Thyroid gland (tissue), 4 donors: ENCODE results near the gene HYI. TPM values are rescaled to one million over a fixed set of nuclear protein-coding genes. Genes with fewer than 3 reads are reported as not detected.

ENCODE experiments used
- DNase-seq, 2 donors: peaks; one replicate each; pipeline ENCODE4 v3.0.0-alpha.2; 2019
- H3K27ac ChIP-seq, 3 donors: fragments of 200-600 bp; sonication (generic); 1 replicate in 2 of 3; 2 replicates in 1 of 3; pipeline ENCODE4 v1.5.1; 2016 to 2019; ENCODE audit warnings: mild to moderate bottlenecking in 1 of 3, moderate library complexity in 1 of 3
- H3K27me3 ChIP-seq: fragments of 200-600 bp; sonication (generic); one replicate; pipeline ENCODE4 v1.5.1; 2019
- H3K36me3 ChIP-seq, 2 donors: fragments of 200-600 bp; sonication (generic); one replicate each; pipeline ENCODE4 v1.5.1; 2016 to 2019
- H3K4me1 ChIP-seq, 2 donors: fragments of 200-600 bp; sonication (generic); one replicate each; pipeline ENCODE4 v1.5.1; 2017 to 2019
- H3K4me3 ChIP-seq, 3 donors: fragments of 200-600 bp; sonication (generic); replicated peaks in 1 of 3; 1 replicate in 2 of 3; 2 replicates in 1 of 3; pipeline ENCODE4 v1.5.1; 2016; ENCODE audit warnings: mild to moderate bottlenecking in 1 of 3
- H3K9me3 ChIP-seq: fragments of 200-600 bp; sonication (generic); one replicate; pipeline ENCODE4 v1.5.1; 2017
- CTCF ChIP-seq, 6 experiments: fragments of 200-600 bp in 3 of 6; fragments of 450-650 bp in 3 of 6; sonication (generic) in 3 of 6; IDR thresholded peaks; one replicate each; pipeline ENCODE4 v1.5.1; 2016 to 2019; ENCODE audit warnings: antibody characterized with exemption in 6 of 6, mild to moderate bottlenecking in 2 of 6, inconsistent platforms in 1 of 6, moderate library complexity in 1 of 6
- POLR2A ChIP-seq, 2 donors: fragments of 450-650 bp; IDR thresholded peaks; one replicate each; pipeline ENCODE4 v1.6.1; 2017; ENCODE audit warnings: antibody characterized with exemption in 2 of 2, mild to moderate bottlenecking in 2 of 2, moderate library complexity in 1 of 2
- WGBS, 2 donors: methylation state at CpG; one replicate each; pipeline ENCODE4 v1.1.5; 2017; 5-methylcytosine and 5-hydroxymethylcytosine counted together
- intact Hi-C: fragments of 100-400 bp; cut with DNase I; formaldehyde crosslinking; loops from one replicate; pipeline ENCODE4 v1.15.1; 2023
- total RNA-seq, 4 donors: library from RNA; depleted of rRNA; stranded (reverse); fragments of >200 nt; gene quantifications; one replicate each; pipeline ENCODE4 v1.2.3, GENCODE V29; 2016

Gene HYI
- total RNA-seq, 4 donors from 2014 or later: 50.6 to 92.9 (median 65.6) TPM

DNA sequence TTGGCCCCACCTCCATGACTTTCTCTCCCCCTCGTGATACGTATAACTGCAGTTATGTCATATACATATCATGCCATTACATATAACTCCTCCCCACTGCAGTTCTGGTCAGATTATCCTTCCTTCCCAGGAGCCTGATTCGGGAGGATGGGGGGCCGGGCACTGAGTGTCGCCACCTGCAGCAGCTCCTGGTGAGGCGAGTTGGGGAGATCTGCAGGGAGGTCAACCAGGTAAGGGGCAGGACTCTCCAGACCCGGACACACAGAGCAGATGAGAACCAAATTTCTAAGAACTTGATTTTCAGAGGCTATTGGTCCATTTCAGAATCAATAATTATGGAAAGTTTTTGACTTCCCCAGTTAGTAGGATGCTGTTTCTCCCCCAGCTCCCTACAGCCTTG is 19.5 kb downstream of the HYI start:
- no peak overlapping the region for H3K27ac ChIP-seq
- DNase-seq: no peak
- H3K4me1 ChIP-seq: no peaks in the 10 kb centered on the region
- no peaks in the 10 kb centered on the region for H3K9me3 ChIP-seq
- intact Hi-C loops: no loop called here
- no peaks in the 10 kb centered on the region for H3K27me3 ChIP-seq
- no peak for TF ChIP-seq CTCF (IDR thresholded peaks at IDR 0.05)
- no peak for TF ChIP-seq POLR2A (IDR thresholded peaks at IDR 0.05)
- 96% methylated on average over 7 of the region's 7 CpGs for whole genome bisulfite sequencing, 2 donors
- H3K36me3 ChIP-seq: peaks cover 58 to 65% of the 10 kb centered on the region in 2 donors
- H3K4me3 ChIP-seq: no peak overlapping the region

DNA sequence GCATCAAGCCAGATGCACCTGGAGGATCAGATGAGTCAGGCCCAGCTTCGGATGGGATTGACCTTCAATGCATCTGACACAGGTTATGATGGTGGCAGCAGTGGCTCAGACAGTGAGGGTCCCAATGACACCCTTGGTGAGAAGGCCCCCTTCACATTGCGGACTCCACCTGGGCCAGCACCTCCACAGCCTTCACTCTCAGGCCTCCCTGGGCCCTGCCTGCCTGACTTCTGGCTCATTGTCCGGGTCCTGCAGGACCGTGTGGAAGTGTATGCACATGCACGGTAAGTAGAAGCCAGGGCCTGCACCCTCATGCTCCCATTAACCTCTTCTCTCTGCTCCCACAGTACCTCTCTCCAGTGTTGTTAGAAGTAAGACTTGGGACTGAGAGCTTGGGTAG is 20.8 kb downstream of the HYI start:
- no peaks in the 10 kb centered on the region for H3K27me3 ChIP-seq
- DNase-seq: no peak
- peaks cover under 1 to 1% of the 10 kb centered on the region in 2 donors for H3K4me1 ChIP-seq
- WGBS, 2 donors: 91 to 93% methylated on average over 5 of the region's 5 CpGs
- H3K4me3 ChIP-seq: no peak overlapping the region
- intact Hi-C loops: no loop called here
- H3K36me3 ChIP-seq: peaks cover 61 to 70% of the 10 kb centered on the region in 2 donors
- H3K9me3 ChIP-seq: no peaks in the 10 kb centered on the region
- H3K27ac ChIP-seq: no peak overlapping the region
- no peak for TF ChIP-seq POLR2A (IDR thresholded peaks at IDR 0.05)
- no peak for TF ChIP-seq CTCF (IDR thresholded peaks at IDR 0.05)

GRCh38 chr1:43432171-43432860 is 21.4 kb downstream of the HYI start:
- 94 to 99% methylated on average over 7 to 9 of the region's 9 CpGs for WGBS, 2 donors
- no peaks in the 10 kb centered on the region for H3K9me3 ChIP-seq
- no peak for TF ChIP-seq CTCF (IDR thresholded peaks at IDR 0.05)
- TF ChIP-seq POLR2A (IDR thresholded peaks at IDR 0.05): no peak
- no peaks in the 10 kb centered on the region for H3K27me3 ChIP-seq
- peaks cover 65 to 74% of the 10 kb centered on the region in 2 donors for H3K36me3 ChIP-seq
- intact Hi-C loops: no loop called here
- DNase-seq: no peak
- no peak overlapping the region for H3K4me3 ChIP-seq
- H3K4me1 ChIP-seq: peaks cover 3 to 6% of the 10 kb centered on the region in 2 donors
- H3K27ac ChIP-seq: no peak overlapping the region

DNA sequence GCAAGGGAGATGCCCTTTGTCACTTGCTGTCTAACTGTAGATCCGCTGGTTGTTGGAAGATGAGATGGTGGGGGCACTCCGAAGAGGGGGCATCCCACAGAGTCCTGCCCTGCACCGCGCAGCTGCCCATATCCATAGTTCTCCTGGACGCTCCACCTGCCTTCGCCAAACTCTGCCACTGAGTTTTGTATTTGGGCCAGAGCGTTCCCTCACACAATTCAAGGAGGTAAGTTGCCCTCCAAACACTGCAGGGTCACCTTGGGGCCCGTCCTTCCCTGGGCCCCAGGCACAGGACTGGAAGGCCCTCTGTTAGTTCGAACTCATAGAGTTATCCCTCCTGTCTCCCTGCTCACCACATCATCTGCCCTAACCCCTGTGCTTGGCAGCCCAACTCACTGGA is 22.1 kb downstream of the HYI start:
- no peak for DNase-seq
- peaks cover 68 to 80% of the 10 kb centered on the region in 2 donors for H3K36me3 ChIP-seq
- H3K9me3 ChIP-seq: no peaks in the 10 kb centered on the region

More for the DNA sequence above, 22.1 kb downstream of the HYI start:
- H3K27me3 ChIP-seq: no peaks in the 10 kb centered on the region
- TF ChIP-seq POLR2A (IDR thresholded peaks at IDR 0.05): no peak
- no peak for TF ChIP-seq CTCF (IDR thresholded peaks at IDR 0.05)
- H3K4me1 ChIP-seq: peaks cover 3 to 6% of the 10 kb centered on the region in 2 donors
- intact Hi-C loops: no loop called here
- H3K27ac ChIP-seq: no peak overlapping the region
- H3K4me3 ChIP-seq: no peak overlapping the region
- WGBS, 2 donors: 97 to 99% methylated on average over 9 of the region's 9 CpGs
